Measurements from ENCODE around the gene CENPA.
"Not testable (repeated sequence)": the region's sequence is repeated elsewhere in the genome, so short reads cannot be mapped to it uniquely, and the experiment has no call there.

CENPA gene

GRCh38 chr2:26785431-26786206 lies at the start of gene CENPA:
CENPA (plus strand) TSS chr2:26786056; CDS start chr2:26786197, 141 bp downstream.
- peak; percentile 91 for DNase-seq (ENCODE audit: low read depth)

- no peak for DNase-seq (ENCODE audit: low read depth)
Observed at GRCh38 chr2:26737221-26737620, 48.6 kb upstream of the CENPA start.

- no peak for DNase-seq (ENCODE audit: low read depth)
Observed at GRCh38 chr2:26738481-26738880, 47.4 kb upstream of the CENPA start.

GRCh38 chr2:26739514-26739913 lies 46.3 kb upstream of the CENPA start:
- no peak for DNase-seq (ENCODE audit: low read depth)

- no peak for DNase-seq (ENCODE audit: low read depth)
Observed at GRCh38 chr2:26740346-26740745, 45.5 kb upstream of the CENPA start.

- DNase-seq (ENCODE audit: low read depth) = no peak
Observed at GRCh38 chr2:26740890-26741302, 45.0 kb upstream of the CENPA start.

GRCh38 chr2:26742048-26742770 lies 43.6 kb upstream of the CENPA start:
- no peak for DNase-seq (ENCODE audit: low read depth)

- DNase-seq (ENCODE audit: low read depth) = no peak
Observed at GRCh38 chr2:26743852-26744251, 42.0 kb upstream of the CENPA start.

GRCh38 chr2:26744953-26745352 lies 40.9 kb upstream of the CENPA start:
- no peak for DNase-seq (ENCODE audit: low read depth)

GRCh38 chr2:26745609-26746327 lies 40.1 kb upstream of the CENPA start:
- peak; percentile 30 for DNase-seq (ENCODE audit: low read depth)

- no peak for DNase-seq (ENCODE audit: low read depth)
Observed at GRCh38 chr2:26746934-26747333, 38.9 kb upstream of the CENPA start.

- DNase-seq (ENCODE audit: low read depth) = not testable (repeated sequence)
Observed at GRCh38 chr2:26749787-26750420, 36.0 kb upstream of the CENPA start.

- not testable (repeated sequence) for DNase-seq (ENCODE audit: low read depth)
Observed at GRCh38 chr2:26750467-26750866, 35.4 kb upstream of the CENPA start.

- no peak for DNase-seq (ENCODE audit: low read depth)
Observed at GRCh38 chr2:26752656-26753055, 33.2 kb upstream of the CENPA start.

GRCh38 chr2:26754539-26754938 lies 31.3 kb upstream of the CENPA start:
- no peak for DNase-seq (ENCODE audit: low read depth)

- DNase-seq (ENCODE audit: low read depth) = no peak
Observed at GRCh38 chr2:26754972-26755670, 30.7 kb upstream of the CENPA start.

- no peak for DNase-seq (ENCODE audit: low read depth)
Observed at GRCh38 chr2:26756337-26756736, 29.5 kb upstream of the CENPA start.

- DNase-seq (ENCODE audit: low read depth) = no peak
Observed at GRCh38 chr2:26757873-26758789, 27.7 kb upstream of the CENPA start.

- no peak for DNase-seq (ENCODE audit: low read depth)
Observed at GRCh38 chr2:26758790-26759321, 27.0 kb upstream of the CENPA start.

GRCh38 chr2:26759845-26760244 lies 26.0 kb upstream of the CENPA start:
- DNase-seq (ENCODE audit: low read depth) = no peak

All from T-helper 22 cell (primary cell).